Activated CD4-positive, CD25-positive, alpha-beta regulatory T cell treated with anti-CD3 and anti-CD28 coated beads, Interleukin-2, amount 50 U/mL, for 16 hours (primary cell): ENCODE measurements around the gene KHNYN.
"Not testable (repeated sequence)": the region's sequence is repeated elsewhere in the genome, so short reads cannot be mapped to it uniquely, and the experiment has no call there.

Experiments
- DNase-seq: peaks from one replicate; pipeline ENCODE4 v3.0.0-alpha.2; 2020; ENCODE audit warnings: low read depth, low spot score

Gene KHNYN

GRCh38 chr14:24473211-24473610 is 43.5 kb downstream of the KHNYN start:
- no peak for DNase-seq

- no peak for DNase-seq
Observed at GRCh38 chr14:24475261-24475660, 45.5 kb downstream of the KHNYN start.

GRCh38 chr14:24479999-24480398 is 50.2 kb downstream of the KHNYN start:
- not testable (repeated sequence) for DNase-seq

GRCh38 chr14:24481622-24482324 is 52.0 kb downstream of the KHNYN start:
- no peak for DNase-seq

- DNase-seq, result not testable (repeated sequence)
Observed at GRCh38 chr14:24482699-24483303, 53.0 kb downstream of the KHNYN start.

- no peak for DNase-seq
Observed at GRCh38 chr14:24483604-24484252, 54.0 kb downstream of the KHNYN start.
